Activated CD4-positive, alpha-beta T cell treated with anti-CD3 and anti-CD28 coated beads, Interleukin-2, amount 50 U/mL, for 4 hours (primary cell): ENCODE measurements around the gene CD7.

Source experiments
- DNase-seq, 2 experiments: peaks; one replicate each; pipeline ENCODE4 v3.0.0-alpha.2; 2020

CD7 gene

GRCh38 chr17:82346342-82347300 is 29.2 kb upstream of the CD7 start:
- DNase-seq = no peak

- no peak for DNase-seq
These were observed 28.0 kb upstream of the CD7 start for GRCh38 chr17:82345151-82345976.

- DNase-seq = no peak
These were observed 26.9 kb upstream of the CD7 start for GRCh38 chr17:82344175-82344907.

- no peak for DNase-seq
These were observed 26.2 kb upstream of the CD7 start for GRCh38 chr17:82343560-82343959.

GRCh38 chr17:82342361-82343079 is 25.1 kb upstream of the CD7 start:
- no peak for DNase-seq

GRCh38 chr17:82339634-82340580 is 22.5 kb upstream of the CD7 start:
- DNase-seq = no peak

- no peak for DNase-seq
These were observed 21.6 kb upstream of the CD7 start for GRCh38 chr17:82338858-82339633.

- DNase-seq = no peak
These were observed 17.4 kb upstream of the CD7 start for GRCh38 chr17:82334622-82335394.

GRCh38 chr17:82334204-82334621 is 16.8 kb upstream of the CD7 start:
- DNase-seq = no peak

GRCh38 chr17:82333279-82334171 is 16.1 kb upstream of the CD7 start, which contains the start of gene SECTM1:
TSS of gene SECTM1 (minus strand) at chr17:82333766. CDS start at chr17:82327240, 6,526 bp downstream.
- no peak for DNase-seq

GRCh38 chr17:82332669-82333278 is 15.4 kb upstream of the CD7 start:
- DNase-seq = no peak

GRCh38 chr17:82331345-82331939 is 14.0 kb upstream of the CD7 start:
- DNase-seq = no peak

- no peak for DNase-seq
These were observed 13.2 kb upstream of the CD7 start for GRCh38 chr17:82330322-82331239.

GRCh38 chr17:82329683-82330321 is 12.4 kb upstream of the CD7 start:
- DNase-seq = no peak

GRCh38 chr17:82328994-82329507 is 11.6 kb upstream of the CD7 start:
- DNase-seq = no peak
